ENCODE results near the gene NAP1L5.

NAP1L5 gene

DNA sequence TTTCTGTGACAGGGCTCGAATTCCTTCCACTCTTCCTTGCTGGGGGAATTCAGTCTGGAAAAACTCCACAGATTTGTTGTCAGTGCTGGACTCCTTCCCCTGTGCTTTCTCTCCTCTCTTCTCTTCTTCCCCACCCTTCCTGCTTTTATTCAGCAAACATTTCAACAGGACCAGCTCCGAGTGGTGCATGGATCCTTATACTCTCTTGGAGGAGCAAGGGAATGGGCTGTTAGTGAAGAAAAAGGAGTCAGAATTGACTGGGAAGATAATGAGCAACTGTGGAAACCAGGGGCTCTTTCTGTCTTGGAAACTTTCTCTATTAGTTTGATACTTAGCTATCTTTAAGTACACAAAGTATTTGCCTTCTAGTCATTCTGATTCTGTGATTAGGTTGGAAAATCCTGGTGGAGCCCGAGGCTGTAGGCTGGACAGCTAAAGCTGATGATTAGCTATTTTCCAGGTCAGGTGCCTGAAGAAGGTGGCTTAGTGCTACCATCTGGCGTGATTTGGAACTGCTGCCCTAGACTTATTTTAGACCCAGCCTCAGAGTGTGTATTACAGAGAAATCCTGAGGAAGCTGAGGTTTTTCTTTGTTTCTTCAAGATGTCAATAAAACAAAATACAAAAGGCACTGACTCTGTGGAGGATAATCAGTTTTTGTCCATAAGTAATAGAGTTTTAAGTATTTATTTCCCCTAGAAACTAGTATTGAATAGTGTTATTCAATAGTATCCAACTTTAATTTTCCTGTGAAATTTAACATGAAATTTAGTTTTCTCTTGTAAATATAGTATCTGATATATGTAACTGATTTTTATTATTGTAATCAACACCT, 38.4 kb downstream of the NAP1L5 start:
- peak; percentile 8 to 31 for DNase-seq

DNA sequence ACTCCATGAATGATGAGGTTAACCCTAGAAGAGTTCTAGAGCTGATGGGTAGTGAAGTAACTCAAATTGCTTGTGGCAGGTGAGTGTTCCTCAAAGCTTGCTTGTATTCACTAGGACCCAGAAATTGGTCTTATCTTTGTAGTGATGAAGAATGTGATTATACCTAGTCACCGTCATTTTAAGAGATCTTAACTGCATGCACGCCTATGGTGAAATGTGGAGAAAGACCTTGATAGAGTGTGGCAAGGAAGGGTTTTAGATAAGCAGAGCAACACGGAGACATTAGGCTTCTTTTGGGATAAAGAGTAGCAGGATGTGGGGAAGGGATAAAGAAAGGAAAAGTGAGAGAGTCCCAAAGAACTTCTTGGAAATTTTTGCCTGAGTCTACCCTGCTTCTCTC, 42.4 kb downstream of the NAP1L5 start:
- no peak for DNase-seq

DNA sequence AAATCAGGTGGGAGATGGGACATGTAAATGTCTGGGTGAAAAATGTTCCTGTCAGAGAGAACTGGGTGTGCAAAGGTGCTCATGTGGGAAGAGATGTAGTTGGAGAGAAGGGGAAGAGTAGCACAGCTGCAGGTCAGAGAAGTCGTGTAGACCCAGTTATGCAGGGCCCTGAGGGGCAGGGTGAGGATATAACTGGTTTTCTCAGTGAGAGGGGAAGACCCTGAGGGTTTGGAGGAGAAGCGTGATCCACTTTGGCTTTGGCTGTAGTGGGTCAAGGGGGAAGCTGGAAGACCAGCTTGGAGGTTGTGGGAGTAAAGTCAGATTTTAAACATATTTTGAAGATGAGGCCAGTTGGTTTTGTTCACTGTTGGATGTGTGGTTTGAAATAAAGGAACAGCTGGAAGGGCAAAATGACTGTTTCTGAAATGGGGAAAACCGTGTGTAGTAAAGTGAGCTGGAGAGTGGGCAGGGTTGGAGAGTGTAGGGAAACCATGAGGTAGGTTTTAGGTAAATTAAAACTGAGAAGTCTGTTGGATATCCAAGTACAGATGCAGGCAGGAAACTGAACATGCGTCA, 44.2 kb downstream of the NAP1L5 start:
- DNase-seq = no peak

DNA sequence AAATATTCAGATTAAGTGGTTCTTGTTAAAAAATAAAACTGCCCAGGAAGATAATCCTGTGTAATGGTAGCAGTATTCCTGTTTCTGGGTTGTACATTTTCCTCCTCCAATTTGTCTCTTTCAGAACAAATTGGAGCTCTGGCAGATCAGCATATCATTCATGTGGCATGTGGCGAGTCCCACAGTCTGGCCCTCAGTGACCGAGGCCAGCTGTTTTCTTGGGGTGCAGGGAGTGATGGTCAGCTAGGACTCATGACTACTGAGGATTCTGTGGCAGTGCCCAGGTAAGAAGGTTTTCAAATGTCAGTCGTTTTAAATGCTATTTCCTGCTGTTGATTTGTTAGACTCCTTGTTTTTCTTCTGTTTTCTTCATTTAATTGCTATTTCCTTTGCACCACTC, 47.9 kb downstream of the NAP1L5 start:
- no peak for DNase-seq

DNA sequence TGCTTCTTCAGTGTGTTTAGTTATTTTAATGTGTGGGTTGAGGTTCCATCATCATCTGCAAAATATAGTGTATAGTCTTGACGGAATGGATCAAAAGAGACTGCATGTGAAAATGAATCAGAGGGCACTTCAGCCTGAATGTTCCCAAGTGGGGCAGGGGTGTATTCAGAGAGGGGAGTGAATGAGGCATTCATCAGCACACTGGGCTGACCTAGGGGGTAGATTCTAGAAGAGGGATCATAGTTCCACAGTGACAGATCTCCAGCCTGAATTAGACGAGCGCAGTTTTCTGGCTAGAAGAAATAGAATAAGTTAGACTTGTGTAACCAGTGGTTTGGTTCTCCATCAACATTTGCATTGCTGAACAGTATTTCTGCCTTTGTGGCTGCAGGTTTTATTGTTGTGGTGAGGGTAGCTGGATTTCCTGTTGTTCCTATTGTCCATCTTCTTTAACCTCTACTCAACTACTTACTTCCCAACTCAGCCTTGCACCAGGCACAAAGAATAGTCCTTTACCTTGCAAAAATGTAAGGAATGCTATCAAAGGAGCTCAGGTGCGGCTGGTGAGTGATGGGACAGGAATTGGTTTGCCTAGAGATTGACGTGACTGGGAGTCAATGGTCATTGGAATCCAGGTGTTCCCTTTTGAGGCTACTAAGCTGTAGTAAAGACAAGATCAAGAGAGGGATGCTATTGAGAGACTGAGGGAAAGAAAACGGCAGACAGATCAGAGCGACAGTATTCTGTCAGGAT, 50.9 kb downstream of the NAP1L5 start:
- no peak for DNase-seq

DNA sequence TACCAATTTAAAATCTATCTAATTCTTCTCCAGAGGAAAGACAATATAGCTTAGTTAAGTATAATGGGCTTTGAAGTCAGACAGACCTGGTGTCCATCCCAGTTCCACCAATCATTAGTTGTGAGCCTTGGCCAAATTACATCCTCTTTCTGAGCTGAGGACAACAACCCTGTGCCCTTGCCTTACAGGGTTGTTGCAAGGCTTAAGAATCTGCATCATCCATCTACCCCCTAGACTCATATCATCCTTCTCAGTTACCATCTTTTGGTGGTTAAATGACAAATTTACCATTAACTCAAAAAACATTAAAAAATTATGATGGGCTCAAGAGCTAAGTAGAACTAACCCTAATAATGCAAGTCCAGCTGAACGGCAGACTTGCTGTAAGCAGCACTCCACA, 51.6 kb downstream of the NAP1L5 start:
- no peak for DNase-seq
